Germinal center (tissue), 1 donor: ENCODE data around the gene ARHGEF17.

ENCODE experiments used
- DNase-seq: peaks from one replicate; pipeline ENCODE4 v3.0.0; 2012; ENCODE audit warnings: mixed read lengths, low spot score

ARHGEF17 gene

DNA sequence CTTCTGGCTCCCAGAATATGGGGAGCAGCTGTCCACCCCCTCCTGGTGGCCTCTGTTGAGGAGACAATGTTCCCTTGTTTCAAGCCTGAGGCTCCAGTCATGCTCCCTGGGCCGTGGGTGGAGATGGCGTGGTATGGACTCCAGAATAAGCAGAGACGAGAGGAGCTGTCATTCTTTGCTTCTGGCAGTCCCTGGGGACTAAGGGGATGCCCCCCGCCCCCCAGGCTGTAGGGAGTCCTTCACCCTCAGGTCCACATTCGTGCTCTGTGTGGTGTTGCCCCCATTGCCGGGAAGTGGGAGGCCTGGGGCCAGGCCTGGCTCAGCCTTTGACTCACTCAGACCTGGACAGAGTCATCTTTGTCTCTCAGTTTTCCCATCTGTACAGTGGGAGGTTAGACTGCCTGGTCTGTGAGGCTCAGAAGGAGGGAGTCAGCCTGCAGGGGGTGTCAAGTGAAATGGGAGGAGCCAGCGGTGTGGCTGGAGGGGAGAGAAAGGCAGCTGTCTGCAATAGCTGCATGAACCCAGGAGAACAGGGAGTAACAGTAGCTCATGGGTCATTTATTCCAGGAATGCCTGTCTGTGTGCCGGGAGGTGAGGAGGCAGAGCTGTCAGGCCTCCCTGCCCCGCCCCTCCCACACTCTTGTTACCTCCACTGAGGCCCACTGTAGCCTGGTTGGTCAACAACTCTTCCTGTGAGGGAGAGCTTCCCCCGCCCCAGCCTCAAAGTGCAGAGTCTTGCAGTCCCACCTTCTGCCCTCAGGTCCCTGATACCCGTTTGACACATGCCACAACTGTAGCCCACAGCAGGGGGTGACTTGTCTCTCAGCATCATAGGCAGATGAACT is 6.3 kb downstream of the ARHGEF17 start:
- no peak for DNase-seq

DNA sequence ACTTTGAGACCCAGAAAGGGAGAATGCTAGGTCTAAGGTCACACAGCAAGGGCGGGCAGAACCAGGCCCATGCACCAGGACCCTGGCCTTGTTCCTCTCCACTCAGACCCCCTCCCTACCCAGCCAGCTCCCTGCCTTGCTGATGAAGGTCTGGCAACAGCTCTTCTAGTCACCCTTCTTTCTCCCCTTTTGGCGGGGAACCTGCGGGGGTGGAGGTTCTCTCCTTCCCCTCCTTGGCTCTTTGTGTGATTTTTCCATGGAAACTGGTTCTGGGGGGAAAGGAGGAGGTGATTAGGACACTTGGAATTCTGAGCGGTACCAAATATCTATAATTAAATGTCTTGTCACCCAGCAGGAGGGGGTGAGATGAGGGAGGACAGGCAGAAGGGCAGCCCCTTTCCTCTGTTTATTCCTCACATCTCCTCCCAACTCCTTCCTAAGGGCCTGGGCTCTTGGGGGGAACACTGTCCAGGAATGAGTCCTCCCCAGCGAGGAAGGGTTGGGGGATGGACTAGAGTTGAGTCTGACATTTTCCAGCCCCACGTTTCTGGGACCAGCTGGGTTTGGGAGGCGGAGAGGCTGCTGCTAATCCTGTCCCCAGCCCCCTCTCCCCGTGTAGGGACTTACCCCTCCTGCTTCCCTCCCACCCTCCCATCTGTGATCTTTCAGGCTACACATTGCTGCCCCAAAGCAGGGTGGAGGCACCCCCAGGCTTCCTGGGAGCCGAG is 7.4 kb downstream of the ARHGEF17 start:
- DNase-seq = no peak

DNA sequence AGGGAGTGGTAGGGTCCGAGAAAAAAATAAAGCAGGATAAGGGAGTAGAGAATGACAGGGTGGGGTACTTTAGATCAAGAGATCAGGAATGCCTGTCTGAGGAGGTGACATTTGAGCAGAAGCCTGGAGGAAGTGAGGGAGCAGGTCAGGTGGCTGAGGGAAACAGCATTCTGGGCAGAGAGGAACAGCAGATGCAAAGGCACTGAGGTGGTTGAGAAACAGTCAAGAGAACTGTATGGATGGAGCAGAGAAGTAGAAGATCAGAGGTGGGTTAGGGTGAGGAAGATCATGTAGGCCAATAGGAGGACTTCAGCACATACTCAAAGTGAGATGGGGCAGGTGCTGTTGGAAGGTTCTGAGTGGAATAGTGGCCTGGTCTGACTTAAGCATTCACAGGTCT is 8.3 kb downstream of the ARHGEF17 start:
- no peak for DNase-seq

DNA sequence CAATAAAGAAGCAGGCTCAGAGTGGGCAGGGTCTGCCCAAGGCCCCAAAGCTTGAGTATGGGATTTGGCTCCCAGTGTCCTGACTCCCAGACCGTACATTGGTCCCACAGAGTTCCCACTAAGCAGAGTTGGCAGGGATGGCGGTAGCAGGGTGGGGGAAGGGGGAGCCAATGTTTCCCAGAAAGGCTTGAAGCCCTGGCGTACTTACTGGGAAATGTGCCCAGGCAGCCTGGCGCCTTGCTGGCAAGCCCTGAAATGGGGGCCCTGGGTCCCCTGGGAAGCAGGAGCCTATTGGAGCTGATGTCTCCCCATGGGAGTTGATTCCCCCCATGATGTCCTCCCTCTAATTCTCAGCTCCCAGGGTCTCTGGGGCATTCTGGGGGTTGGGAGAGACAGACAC is 9.3 kb downstream of the ARHGEF17 start:
- no peak for DNase-seq

DNA sequence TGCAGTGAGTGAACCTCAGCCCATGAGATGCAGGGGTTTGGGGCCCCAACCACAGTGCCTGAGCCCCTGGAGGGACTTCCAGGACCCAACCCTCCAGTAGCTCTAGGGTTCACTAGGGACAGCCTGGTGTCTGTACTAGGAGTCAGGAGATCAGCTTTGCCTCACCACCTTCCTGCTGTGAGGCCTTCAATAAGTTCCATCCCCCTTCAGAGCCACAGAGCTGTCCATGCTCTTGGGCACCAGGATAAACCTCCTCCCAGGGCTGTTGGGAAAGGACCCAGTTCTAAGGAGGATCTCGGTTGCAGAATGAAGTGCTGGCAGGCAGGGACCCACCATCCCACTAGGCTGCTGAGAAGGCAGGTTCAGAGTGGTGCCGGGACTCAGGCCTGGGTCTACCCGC is 9.7 kb downstream of the ARHGEF17 start:
- DNase-seq = no peak

DNA sequence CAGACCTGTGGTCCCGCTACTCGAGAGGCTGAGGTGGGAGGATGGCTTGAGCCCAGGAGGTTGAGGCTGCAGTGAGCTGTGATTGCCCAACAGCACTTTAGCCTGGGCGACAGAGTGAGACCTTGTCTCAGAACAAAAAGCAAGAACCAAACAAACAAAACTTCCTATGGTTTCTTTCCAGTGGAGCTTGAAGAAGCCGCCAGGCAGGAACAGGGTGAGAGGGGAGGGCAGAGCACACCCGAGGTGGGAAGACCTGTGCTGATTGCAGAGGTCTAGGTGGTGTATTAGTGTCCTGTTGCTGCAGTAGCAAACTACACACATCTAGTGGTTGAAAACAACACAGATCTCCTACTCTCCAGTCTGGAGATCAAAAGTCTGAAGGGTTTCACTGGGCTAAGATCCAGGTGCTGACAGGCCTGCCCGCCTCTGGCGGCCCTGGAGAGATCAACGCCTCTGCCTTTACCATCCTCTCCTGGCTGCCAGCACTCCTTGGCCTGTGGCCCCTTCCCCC is 10.5 kb downstream of the ARHGEF17 start:
- DNase-seq = no peak

DNA sequence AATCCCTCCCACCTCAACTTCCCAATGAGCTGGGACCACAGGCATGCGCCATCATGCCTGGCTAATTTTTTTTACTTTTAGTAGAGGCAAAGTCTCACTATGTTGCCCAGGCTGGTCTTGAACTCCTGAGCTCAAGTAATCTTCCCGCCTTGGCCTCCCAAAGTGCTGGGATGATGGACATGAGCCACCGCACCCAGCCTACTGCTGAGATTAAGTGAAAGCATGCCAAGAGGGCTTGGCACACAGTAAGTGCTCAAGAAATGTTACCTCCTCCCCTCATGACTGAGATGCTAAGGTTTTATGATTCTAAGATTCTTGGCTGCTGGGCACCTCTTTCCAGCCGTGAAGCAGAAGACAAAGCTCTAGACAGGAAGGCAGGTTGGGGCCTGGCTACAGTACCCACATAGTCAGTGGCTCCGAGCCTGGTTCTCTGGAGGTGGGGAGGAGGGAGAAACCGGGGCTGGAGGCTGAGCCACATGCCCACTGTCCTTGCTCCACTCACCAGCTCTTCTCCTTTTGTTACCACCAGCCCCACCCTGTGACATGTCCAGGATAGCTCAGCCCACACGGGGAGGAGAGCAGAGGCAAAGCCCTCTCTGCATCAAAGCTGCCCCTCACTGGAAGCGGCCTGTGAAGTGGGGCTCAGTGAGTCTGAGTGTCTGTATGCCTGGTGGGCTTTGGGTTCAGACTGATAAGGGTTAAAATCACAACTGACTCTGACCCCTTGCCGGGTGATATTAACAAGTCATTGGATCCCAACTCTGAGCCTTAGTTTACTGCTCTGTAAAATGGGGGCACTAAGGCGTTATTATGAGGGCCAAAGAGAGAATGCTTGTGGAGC is 12.9 kb downstream of the ARHGEF17 start:
- DNase-seq = no peak

DNA sequence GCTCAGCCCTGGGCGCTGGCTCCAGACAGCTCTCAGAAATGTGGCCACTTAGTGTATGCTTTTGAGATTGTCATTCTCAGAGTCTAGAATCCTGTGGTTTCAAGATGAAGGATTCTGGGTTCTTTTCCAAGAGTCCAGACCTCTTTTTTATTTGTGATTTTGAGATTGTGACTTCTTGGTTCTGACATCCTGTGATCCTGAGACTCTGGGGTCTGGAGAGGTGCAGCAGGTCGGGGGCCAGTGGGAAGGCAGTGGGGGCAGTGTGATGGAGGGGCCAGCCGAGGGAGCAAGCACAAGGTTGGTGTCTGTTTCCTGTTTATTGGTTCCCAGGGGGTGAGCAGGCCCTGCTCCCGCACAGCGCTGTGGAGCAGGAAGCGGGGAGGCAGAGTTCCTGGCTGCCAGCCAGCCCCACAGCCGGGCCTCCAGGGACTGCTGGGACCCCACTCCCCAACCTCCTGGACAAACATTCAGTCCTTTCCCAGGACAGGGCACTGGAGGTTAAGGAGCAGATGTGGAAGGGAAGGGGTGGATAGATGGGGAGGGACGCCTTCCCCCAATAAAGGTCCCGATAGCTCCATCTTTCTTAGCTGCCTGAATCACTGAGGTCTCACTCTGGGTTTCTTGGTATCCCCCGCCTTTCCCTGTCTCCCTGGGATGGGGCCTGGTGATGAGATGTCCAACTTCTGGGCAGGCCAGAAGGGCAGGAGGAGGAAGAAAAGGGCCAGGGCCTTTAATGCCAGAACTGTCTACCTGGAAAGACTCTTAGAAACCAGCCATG is 13.7 kb downstream of the ARHGEF17 start:
- DNase-seq = no peak

DNA sequence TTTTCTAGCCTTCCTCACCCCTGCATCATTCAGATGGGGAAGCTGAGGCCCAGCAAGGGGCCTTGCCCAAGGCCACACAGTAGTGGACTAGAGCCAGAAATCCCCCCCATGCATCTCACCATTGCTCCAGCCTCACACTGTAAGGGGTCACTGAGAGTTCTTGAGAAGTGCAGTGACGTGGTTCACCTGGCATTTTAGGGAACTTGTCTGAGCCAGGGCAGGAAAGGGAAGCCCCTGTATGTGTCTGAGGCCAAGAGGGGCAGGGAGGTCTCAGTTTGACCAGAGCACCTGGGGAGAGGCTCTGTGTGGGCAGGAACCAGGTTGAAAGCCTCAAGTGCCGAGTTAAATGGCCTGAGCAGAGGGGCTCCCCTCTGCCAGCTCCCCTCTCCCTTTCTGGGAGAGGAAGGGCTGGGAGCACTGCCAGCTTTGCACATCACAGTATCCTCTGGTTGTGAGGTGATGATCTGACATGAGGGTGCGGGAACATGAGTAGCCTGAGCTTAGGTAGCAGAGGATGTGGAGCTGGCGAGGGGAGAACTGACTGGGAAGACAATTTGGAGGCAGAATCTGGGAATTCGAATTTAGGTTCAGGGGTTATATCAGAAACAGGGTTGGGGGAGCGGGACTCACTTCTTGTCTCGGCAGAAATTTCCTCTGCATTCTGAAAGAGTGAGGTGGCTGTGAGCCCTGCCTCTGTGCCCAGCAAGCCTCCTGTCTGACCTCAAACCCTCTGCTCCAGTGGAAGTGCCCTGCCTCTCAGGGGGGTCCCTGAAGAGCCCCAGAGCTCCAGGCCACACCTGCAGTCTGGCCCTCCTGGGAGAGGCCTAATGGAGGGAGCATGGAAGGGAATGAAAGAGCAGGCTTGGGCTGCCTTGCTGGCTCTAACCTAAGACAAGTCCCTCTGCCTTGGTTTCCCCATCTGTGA is 14.6 kb downstream of the ARHGEF17 start:
- no peak for DNase-seq

DNA sequence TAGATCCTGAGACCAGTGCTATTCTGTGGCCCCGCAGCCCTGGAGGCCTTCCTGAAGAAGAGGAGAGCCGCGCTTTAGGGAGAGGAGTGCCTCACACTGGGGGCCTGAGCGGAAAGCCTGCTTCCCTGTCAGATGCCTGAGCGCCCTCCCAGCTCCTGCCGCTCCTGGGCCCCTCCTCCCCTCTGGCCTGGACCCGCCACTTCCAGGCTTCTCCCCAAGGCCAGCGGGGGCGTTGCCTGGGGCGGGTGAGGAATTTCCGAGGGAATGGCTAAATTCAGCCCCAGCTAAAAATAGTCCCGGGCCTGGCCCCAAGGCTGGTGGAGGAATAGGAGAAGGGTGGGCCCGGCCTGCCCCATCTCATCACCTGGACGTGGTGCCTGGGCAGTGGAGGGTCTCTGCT is 15.4 kb downstream of the ARHGEF17 start:
- DNase-seq = no peak

DNA sequence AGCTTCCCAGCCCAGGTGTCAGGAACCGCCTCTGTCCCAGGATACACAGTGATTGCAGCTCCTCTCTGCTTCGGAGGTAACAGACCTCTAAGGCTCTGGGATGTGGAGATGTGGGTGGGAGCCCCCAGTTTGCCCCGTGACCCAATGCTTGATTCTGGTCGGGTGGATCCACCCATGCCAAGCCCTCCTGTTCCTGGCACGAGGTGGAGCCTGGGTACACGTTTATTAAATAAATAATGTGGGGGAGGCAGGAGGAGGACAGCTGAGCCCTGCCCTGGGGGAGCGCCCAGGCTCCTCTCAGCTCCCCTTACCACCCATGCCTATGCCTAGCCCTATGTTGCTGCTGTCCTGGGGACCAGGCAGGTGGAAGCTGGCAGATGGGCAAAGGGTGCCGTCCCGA is 16.0 kb downstream of the ARHGEF17 start:
- no peak for DNase-seq

DNA sequence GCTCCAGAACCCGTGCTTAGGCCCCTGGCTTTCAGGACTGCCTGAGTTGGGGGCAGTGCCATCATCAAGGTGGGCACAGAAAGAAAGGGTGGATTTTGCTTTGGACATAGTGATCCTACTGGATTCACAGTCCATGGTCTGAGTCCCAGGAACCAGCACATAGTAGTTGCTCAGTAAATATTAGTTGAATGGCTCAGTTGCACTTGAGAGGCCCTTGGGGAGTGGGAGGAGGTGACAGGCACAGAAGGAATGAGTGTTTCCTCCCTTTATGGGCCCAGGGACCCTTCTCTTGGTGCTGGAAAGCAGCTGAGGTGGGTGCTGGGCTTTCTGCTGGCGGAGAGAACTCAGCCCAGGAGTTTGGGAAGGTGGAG is 16.6 kb downstream of the ARHGEF17 start:
- no peak for DNase-seq

DNA sequence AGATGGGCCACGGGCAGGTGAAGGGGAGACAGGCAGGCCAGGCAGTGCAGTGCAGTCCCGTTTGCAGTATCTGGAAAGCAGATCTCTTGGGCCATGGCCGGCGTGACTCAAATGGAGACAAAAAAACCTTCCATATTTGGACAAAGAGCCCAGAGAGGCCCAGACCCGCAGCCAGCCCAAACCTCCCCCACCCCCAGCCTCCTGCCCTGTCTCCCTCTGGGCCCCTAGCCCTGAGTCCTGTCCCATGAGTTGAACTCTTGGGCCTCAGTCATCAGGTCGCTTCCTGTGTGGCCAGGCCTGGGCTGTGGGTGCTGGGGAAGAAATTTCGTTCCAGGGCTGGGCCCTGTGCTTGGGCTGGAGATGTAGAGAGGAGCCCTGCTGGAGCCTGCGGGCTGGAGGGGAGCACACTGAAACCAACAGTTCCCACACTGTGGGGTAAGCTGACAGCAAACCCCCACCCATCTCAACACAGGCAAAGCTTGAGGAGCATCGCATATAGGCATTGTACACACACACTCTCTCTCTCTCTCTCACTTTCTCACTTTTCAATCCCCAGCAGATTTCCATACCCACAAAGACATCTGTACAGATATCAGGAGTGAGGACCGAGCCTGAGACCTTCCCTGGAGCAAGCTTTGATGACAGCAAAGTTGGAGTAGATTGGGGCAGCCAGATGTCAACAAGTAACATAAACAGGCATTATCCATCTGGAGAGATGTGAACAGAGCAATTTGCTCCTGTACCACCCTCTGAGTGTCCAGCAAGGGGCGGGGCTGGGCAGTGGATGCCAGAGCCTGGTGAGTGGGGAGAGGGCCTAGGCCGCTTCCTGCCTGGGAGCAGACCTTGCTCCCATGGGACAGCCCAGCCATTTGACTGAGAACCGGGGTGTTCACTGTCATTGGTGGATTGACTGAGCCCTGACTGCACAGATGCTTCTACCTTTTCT is 17.2 kb downstream of the ARHGEF17 start:
- peak; percentile 62 for DNase-seq

DNA sequence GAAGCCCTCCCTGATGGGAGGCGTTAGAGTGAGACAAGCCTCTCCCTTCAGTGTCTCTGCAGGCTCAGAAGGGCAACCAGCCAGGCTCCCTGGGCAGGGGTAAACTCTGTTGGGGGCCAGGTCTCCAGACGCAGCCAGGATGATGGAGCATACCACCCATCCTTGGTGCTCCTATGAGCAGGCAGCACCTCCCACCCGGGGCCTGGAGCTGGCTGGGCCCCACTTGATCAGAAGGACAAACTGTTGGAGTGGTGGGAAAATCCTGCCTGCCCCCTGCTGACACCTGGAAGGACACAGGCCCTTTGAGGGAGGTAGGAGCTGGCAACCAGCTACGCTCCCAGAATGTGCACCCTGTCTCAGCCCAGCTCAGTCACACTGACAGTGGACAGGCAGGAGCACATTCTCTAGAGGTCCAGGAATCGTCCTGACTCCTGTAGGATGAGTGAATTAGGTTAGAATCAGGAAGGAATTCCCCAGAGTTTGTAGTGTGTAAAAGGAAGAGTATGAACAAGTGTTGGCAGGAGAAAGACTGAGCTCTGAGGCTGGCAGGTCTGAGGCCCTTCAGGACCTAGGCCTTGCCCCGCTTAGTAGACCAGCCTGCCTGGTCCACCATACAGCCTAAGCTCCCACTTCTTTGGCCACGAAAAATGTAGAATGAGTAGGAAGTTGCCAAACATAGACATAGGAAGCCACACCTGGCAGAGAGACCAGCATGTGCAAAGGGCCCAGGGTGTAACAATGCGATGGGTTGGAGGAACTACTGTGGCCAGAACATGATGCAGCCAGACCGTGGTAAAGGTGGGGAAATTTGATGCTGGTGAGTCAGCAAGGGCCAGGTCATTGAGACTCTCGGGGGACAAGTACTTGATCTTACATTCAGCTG is 19.1 kb downstream of the ARHGEF17 start:
- DNase-seq = no peak

DNA sequence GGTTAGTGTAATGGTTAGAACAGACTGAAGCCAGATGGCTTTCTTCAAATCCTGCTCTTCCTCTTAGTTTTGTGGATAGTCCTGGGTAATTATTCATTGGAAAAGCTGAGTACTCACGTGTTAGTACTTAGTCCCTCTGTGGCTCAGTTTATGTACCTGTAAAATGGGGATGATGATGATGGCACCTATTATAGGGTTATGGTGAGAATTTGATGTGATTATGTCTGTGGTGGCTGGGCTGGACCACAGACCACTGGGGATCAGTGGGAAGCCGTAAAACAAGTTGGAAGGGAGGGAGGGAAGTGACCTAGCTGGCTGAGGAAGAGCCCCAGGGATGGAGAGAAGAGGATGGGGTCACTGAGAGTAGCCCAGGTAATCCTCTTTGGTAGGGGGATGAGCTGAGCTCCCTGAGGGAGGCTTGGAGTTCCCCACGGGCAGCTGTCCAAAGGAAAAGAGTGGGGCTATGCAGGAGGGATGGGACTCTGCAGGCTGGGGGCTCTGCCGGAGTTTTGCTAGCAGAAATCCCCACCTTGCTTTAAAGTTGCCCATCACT is 19.8 kb downstream of the ARHGEF17 start:
- no peak for DNase-seq

DNA sequence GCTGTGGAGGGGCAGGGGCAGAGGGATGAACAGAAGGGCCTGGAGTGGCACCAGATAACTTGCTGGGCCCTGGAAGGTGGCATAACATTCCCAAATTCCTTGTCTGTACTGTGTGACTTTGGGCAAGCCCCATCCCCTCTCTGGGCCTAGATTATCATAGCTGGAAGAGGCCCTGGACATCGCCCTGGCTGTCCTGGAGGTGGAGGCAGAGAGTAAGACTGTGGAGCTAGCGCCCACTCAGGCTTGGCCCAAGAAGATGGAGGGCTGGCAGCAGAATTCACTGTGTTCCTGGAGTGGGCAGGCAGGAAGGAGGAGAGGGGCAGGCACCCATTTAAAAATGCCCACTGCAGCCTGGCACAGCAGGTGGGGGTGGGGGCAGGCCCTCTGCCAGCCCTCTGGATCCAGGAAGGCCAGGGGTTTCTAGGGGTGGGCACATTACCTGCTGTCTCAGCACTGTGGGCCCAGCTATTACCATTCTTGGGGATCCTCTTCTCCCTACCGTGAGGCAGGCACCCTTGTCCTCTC is 22.6 kb downstream of the ARHGEF17 start:
- DNase-seq = no peak

DNA sequence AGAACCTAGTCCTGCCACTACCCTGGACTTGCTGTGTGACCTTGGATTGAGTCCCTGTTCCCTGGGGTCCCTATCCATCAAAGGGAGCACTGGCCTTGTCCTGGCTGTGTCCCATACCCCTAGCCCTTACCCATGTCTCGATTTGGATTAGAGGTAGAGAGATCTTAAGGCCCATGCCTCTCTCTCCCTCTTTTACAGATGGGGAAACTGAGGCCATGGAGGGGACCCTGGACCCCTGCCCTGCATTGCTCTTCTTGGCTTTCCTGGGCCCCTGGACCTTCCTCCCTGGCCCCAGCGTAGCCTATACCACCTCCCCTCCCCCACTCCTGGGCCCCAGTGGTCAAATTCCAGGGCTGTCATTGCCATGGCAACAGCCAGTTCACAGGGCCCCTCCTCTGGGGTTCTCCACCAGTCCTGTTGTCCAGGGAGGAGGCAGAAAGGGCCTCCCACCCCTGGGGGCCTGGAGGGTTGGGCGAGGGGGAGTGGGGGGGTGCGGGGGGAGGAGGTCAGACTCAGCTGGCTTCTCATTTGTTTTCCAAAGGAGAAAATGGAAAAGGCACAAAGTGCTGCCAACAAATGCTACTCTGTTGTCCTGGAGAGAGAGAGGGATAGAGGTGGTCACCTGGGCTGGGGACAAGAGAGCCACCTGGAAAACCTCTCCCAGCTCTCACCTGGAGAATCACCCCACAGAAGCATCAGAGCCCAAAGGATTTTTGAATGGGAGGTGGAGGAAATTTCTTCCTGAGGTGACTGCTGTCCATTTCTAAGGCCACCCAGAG is 23.3 kb downstream of the ARHGEF17 start:
- no peak for DNase-seq
